ENCODE data around the gene CNTNAP2.

The CNTNAP2 gene

GRCh38 chr7:147400221-147400689, 1283.7 kb downstream of the CNTNAP2 start:
- DNase-seq (ENCODE audit: low read depth in 2 of 2): no peak

GRCh38 chr7:147400925-147401324, 1284.3 kb downstream of the CNTNAP2 start:
- DNase-seq (ENCODE audit: low read depth in 2 of 2): no peak

GRCh38 chr7:147405621-147406020, 1289.0 kb downstream of the CNTNAP2 start:
- no peak for DNase-seq (ENCODE audit: low read depth in 2 of 2)

- DNase-seq (ENCODE audit: low read depth in 2 of 2): no peak
Measured at GRCh38 chr7:147406521-147407135, 1290.0 kb downstream of the CNTNAP2 start.

GRCh38 chr7:147411096-147411495, 1294.5 kb downstream of the CNTNAP2 start:
- DNase-seq (ENCODE audit: low read depth in 2 of 2): no peak

- DNase-seq (ENCODE audit: low read depth in 2 of 2): no peak
Measured at GRCh38 chr7:147412109-147412508, 1295.5 kb downstream of the CNTNAP2 start.

GRCh38 chr7:147412782-147413556, 1296.4 kb downstream of the CNTNAP2 start:
- no peak for DNase-seq (ENCODE audit: low read depth in 2 of 2)

GRCh38 chr7:147413557-147413870, 1296.9 kb downstream of the CNTNAP2 start:
- no peak for DNase-seq (ENCODE audit: low read depth in 2 of 2)

GRCh38 chr7:147415991-147416390, 1299.4 kb downstream of the CNTNAP2 start:
- DNase-seq (ENCODE audit: low read depth in 2 of 2): no peak

- DNase-seq (ENCODE audit: low read depth in 2 of 2): no peak
Measured at GRCh38 chr7:147418966-147419365, 1302.4 kb downstream of the CNTNAP2 start.

- DNase-seq (ENCODE audit: low read depth in 2 of 2): no peak
Measured at GRCh38 chr7:147423875-147424274, 1307.3 kb downstream of the CNTNAP2 start.

GRCh38 chr7:147428075-147428474, 1311.5 kb downstream of the CNTNAP2 start:
- DNase-seq (ENCODE audit: low read depth in 2 of 2): no peak

GRCh38 chr7:147429961-147430360, 1313.4 kb downstream of the CNTNAP2 start:
- no peak for DNase-seq (ENCODE audit: low read depth in 2 of 2)

GRCh38 chr7:147432079-147432478, 1315.5 kb downstream of the CNTNAP2 start:
- DNase-seq (ENCODE audit: low read depth in 2 of 2): no peak

- DNase-seq (ENCODE audit: low read depth in 2 of 2): no peak
Measured at GRCh38 chr7:147432576-147432975, 1316.0 kb downstream of the CNTNAP2 start.

GRCh38 chr7:147436718-147437117, 1320.1 kb downstream of the CNTNAP2 start:
- no peak for DNase-seq (ENCODE audit: low read depth in 2 of 2)

- DNase-seq (ENCODE audit: low read depth in 2 of 2): no peak
Measured at GRCh38 chr7:147438216-147438615, 1321.6 kb downstream of the CNTNAP2 start.

GRCh38 chr7:147443942-147444341, 1327.3 kb downstream of the CNTNAP2 start:
- no peak for DNase-seq (ENCODE audit: low read depth in 2 of 2)

GRCh38 chr7:147452816-147453215, 1336.2 kb downstream of the CNTNAP2 start:
- DNase-seq (ENCODE audit: low read depth in 2 of 2): no peak

- DNase-seq (ENCODE audit: low read depth in 2 of 2): no peak
Measured at GRCh38 chr7:147465223-147465622, 1348.6 kb downstream of the CNTNAP2 start.

- DNase-seq (ENCODE audit: low read depth in 2 of 2): no peak
Measured at GRCh38 chr7:147472556-147472955, 1356.0 kb downstream of the CNTNAP2 start.

- DNase-seq (ENCODE audit: low read depth in 2 of 2): no peak
Measured at GRCh38 chr7:147474862-147475261, 1358.3 kb downstream of the CNTNAP2 start.

- DNase-seq (ENCODE audit: low read depth in 2 of 2): no peak
Measured at GRCh38 chr7:147477526-147477925, 1360.9 kb downstream of the CNTNAP2 start.
